Measurements from ENCODE around the gene ARRDC1. TPM values are rescaled to one million over a fixed set of nuclear protein-coding genes. Genes with fewer than 3 reads are reported as not detected.
A peak's percentile ranks its signal among the peaks of the same experiment; 100 is the strongest.

ARRDC1 gene
- total RNA-seq, 1 experiment from 2014 or later = 86.4 TPM

DNA sequence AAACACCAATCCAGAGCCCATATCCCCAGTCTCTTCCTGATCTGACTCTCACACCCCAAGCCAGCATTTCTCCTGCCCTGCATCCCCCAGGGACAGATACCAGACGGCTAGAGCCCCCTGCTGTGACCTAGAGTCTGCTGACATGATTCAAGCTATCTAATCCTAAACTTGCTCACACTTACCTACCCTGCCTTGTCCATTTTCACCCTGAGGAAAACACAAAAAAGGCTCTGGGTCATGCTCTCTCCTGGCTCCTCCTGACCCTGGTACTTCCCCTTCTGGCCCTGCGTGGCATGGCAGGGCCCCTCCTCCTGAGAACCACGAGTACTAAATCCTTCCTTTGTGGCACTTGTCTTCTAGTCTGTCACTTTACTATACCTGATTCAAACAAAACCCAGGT, 2.8 kb upstream of the ARRDC1 start:
- intact Hi-C loops (cut with micrococcal nuclease; ENCODE audit: unreplicated experiment) = no loop called here
- Mint-ChIP-seq H3K4me3 (ENCODE audit: low read depth, unreplicated experiment) (no peak overlapping the region), H3K9me3 (ENCODE audit: low read depth, unreplicated experiment) (no peaks in the 10 kb centered on the region), H3K4me1 (ENCODE audit: low read depth, unreplicated experiment) (peaks cover 20% of the 10 kb centered on the region), H3K27me3 (ENCODE audit: unreplicated experiment) (no peaks in the 10 kb centered on the region), H3K36me3 (ENCODE audit: insufficient read depth, unreplicated experiment) (peaks cover 23% of the 10 kb centered on the region), H3K27ac (ENCODE audit: unreplicated experiment) (no peak overlapping the region)
- no peak for DNase-seq
- TF ChIP-seq, protein P1, sequence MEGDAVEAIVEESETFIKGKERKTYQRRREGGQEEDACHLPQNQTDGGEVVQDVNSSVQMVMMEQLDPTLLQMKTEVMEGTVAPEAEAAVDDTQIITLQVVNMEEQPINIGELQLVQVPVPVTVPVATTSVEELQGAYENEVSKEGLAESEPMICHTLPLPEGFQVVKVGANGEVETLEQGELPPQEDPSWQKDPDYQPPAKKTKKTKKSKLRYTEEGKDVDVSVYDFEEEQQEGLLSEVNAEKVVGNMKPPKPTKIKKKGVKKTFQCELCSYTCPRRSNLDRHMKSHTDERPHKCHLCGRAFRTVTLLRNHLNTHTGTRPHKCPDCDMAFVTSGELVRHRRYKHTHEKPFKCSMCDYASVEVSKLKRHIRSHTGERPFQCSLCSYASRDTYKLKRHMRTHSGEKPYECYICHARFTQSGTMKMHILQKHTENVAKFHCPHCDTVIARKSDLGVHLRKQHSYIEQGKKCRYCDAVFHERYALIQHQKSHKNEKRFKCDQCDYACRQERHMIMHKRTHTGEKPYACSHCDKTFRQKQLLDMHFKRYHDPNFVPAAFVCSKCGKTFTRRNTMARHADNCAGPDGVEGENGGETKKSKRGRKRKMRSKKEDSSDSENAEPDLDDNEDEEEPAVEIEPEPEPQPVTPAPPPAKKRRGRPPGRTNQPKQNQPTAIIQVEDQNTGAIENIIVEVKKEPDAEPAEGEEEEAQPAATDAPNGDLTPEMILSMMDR (IDR thresholded peaks at IDR 0.05; ENCODE audit: unreplicated experiment) = no peak
- BruUV-seq (replicated peaks) = no TSS peak
- CTCF ChIA-PET = no interaction called here

DNA sequence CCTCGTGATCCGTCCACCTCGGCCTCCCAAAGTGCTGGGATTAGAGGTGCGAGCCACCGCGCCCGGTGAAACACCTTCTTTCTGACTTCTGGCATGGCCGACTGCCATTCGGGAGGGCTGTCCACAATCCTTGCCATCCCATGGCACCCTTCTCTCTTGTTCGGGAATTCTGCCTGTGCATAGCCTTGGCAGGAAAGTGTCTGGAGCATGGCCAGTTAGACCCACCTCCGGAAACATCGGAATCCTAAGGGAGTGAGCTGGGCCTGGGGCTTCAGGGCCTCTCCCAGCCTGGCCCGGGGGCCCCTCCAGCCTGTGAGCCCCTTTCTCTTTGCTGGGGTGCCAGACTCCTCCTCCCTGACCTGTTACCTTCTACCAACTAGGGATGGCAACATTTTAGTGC, 1.6 kb upstream of the ARRDC1 start:
- peaks cover 10% of the 10 kb centered on the region for H3K4me1 Mint-ChIP-seq (ENCODE audit: low read depth, unreplicated experiment)
- H3K27ac Mint-ChIP-seq (ENCODE audit: unreplicated experiment) = no peak overlapping the region
- peak overlapping the region; percentile 26 for H3K4me3 Mint-ChIP-seq (ENCODE audit: low read depth, unreplicated experiment)
- no peaks in the 10 kb centered on the region for H3K9me3 Mint-ChIP-seq (ENCODE audit: low read depth, unreplicated experiment)
- TF ChIP-seq, protein P1 (IDR thresholded peaks at IDR 0.05; ENCODE audit: unreplicated experiment) = no peak
- DNase-seq = no peak
- H3K36me3 Mint-ChIP-seq (ENCODE audit: insufficient read depth, unreplicated experiment) = peaks cover 19% of the 10 kb centered on the region
- intact Hi-C loops (cut with micrococcal nuclease; ENCODE audit: unreplicated experiment) = no loop called here
- CTCF ChIA-PET = no interaction called here
- BruUV-seq (replicated peaks) = no TSS peak
- H3K27me3 Mint-ChIP-seq (ENCODE audit: unreplicated experiment) = no peaks in the 10 kb centered on the region

DNA sequence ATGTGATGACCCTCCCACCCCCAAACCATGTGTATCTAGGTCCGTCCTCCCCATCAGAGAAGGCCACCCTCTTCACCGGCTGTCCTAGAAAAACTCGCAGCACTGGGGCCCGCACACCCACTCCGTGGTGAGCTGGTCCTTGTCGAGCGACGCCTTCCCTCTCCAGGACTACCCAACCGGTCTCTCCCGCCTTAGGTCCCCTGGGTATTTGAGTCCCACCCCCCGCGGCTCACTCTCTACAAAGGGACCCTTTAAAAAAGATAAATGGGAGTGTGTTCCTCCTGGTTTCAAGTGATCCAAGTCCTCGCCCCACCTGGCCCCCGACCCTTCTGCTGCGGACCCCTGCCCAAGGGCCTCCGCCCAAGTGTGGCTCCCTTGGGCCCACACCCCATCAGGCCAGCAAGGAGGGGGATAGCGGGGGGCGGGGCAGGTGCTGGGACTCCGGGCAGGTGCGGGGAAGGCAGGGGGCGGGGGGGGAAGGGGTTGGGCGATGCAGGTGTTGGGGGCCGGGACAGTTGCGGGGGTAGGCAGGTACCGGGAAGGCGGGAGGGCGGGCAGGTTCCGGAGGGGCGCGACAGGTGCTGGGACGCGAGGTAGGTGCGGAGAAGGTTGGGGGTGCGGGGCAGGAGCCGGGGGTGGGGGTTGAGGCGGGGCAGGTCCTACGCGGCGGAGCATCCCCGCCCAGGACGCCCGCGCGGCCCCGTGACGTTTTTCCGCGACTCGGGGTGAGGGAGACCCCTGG, 970 bp upstream of the ARRDC1 start:
- intact Hi-C loops (cut with micrococcal nuclease; ENCODE audit: unreplicated experiment) = no loop called here
- Mint-ChIP-seq H3K9me3 (ENCODE audit: low read depth, unreplicated experiment) (no peaks in the 10 kb centered on the region), H3K36me3 (ENCODE audit: insufficient read depth, unreplicated experiment) (peaks cover 19% of the 10 kb centered on the region), H3K4me1 (ENCODE audit: low read depth, unreplicated experiment) (peaks cover 9% of the 10 kb centered on the region), H3K4me3 (ENCODE audit: low read depth, unreplicated experiment) (peak overlapping the region; percentile 26), H3K27me3 (ENCODE audit: unreplicated experiment) (no peaks in the 10 kb centered on the region), H3K27ac (ENCODE audit: unreplicated experiment) (no peak overlapping the region)
- no TSS peak for BruUV-seq (replicated peaks)
- CTCF ChIA-PET = interaction anchor here (0.6 kb wide), 1 partner anchor 61 kb away, joined by 5 read pairs; no protein-coding TSS in a partner anchor
- DNase-seq = no peak
- TF ChIP-seq, protein P1 (IDR thresholded peaks at IDR 0.05; ENCODE audit: unreplicated experiment) = no peak

DNA sequence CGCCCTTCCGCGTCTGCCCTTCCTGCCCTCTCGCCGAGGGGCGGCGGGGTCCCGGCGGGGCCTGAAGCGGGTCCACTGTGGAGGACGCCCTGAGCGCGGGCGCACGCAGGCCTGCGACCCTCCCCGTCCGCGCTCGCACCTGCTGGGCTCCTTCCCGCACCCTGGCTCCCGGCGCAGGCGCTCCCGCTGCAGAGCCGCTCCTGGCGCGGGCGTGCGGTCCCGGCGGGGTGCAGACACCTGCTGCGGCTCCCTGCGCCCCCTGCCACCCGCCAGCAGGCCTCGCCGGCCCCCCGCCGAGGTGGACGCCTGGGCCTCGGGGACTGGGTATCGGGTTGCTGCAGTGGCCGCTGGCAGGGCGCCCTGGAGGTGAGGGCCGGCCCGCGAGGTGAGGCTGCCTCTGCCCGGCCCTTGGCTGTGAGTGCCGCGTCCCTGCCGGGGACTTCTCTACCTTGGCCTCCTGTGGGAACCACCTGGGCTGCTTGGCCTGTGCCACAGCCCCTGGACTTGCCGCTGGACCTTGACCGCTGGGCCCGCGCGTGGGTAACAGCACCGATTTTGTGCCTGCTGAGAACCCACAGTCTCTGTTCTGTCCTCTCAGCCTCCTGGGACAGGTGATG, 627 bp downstream of the ARRDC1 start:
- CTCF ChIA-PET = no interaction called here
- peak overlapping the region; percentile 50 for H3K27ac Mint-ChIP-seq (ENCODE audit: unreplicated experiment)
- no peaks in the 10 kb centered on the region for H3K27me3 Mint-ChIP-seq (ENCODE audit: unreplicated experiment)
- DNase-seq = peak; percentile 40
- intact Hi-C loops (cut with micrococcal nuclease; ENCODE audit: unreplicated experiment) = no loop called here
- H3K9me3 Mint-ChIP-seq (ENCODE audit: low read depth, unreplicated experiment) = no peaks in the 10 kb centered on the region
- BruUV-seq (replicated peaks) = no TSS peak
- H3K4me1 Mint-ChIP-seq (ENCODE audit: low read depth, unreplicated experiment) = peaks cover 10% of the 10 kb centered on the region
- peak overlapping the region; percentile 90 for H3K4me3 Mint-ChIP-seq (ENCODE audit: low read depth, unreplicated experiment)
- peaks cover 26% of the 10 kb centered on the region for H3K36me3 Mint-ChIP-seq (ENCODE audit: insufficient read depth, unreplicated experiment)
- TF ChIP-seq, protein P1 (IDR thresholded peaks at IDR 0.05; ENCODE audit: unreplicated experiment) = no peak

All from Calu3 (cell line).